IPS-18a (cell line): ENCODE measurements around the gene XBP1.
"Not testable (repeated sequence)": the region's sequence is repeated elsewhere in the genome, so short reads cannot be mapped to it uniquely, and the experiment has no call there.

ENCODE experiments used
- H3K27ac ChIP-seq: one replicate; pipeline ENCODE4 v1.5.1; 2013; ENCODE audit warnings: low read length
- H3K27me3 ChIP-seq: one replicate; pipeline ENCODE4 v1.6.1; 2013; ENCODE audit warnings: mild to moderate bottlenecking, low read length; ENCODE audit not compliant: control insufficient read depth, insufficient read depth
- H3K36me3 ChIP-seq: one replicate; pipeline ENCODE4 v1.6.1; 2013; ENCODE audit warnings: low read depth, low read length; ENCODE audit not compliant: control insufficient read depth
- H3K4me1 ChIP-seq: one replicate; pipeline ENCODE4 v1.6.1; 2013; ENCODE audit warnings: low read depth, low read length; ENCODE audit not compliant: control insufficient read depth
- H3K4me3 ChIP-seq: one replicate; pipeline ENCODE4 v1.5.1; 2013; ENCODE audit warnings: low read length
- H3K9ac ChIP-seq: one replicate; pipeline ENCODE4 v1.6.1; 2013; ENCODE audit warnings: mild to moderate bottlenecking, low read length, moderate library complexity
- H3K9me3 ChIP-seq: one replicate; pipeline ENCODE4 v1.6.1; 2013; ENCODE audit warnings: low read depth, low read length; ENCODE audit not compliant: control insufficient read depth

Gene XBP1

DNA sequence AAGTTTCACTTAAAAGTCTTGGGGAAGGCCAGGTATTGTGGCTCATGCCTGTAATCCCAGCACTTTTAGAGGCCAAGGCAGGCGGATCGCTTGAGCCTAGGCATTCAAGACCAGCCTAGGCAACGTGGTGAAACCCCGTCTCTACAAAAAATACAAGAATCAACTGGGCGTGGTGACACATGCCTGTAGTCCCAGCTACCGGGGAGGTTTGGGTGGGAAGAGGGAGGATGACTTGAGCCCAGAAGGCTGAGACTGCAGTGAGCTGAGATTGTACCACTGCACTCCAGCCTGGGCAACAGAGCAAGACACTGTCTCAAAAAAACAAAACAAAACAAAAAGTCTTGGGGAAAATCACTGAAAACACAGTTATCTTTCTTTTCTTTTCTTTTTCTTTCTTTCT is 15.4 kb upstream of the XBP1 start:
- Histone ChIP-seq H3K9ac (no peak overlapping the region), H3K4me3 (no peak overlapping the region), H3K27ac (no peak overlapping the region), H3K9me3 (no peaks in the 10 kb centered on the region), H3K27me3 (no peaks in the 10 kb centered on the region), H3K4me1 (no peaks in the 10 kb centered on the region), H3K36me3 (no peaks in the 10 kb centered on the region)

DNA sequence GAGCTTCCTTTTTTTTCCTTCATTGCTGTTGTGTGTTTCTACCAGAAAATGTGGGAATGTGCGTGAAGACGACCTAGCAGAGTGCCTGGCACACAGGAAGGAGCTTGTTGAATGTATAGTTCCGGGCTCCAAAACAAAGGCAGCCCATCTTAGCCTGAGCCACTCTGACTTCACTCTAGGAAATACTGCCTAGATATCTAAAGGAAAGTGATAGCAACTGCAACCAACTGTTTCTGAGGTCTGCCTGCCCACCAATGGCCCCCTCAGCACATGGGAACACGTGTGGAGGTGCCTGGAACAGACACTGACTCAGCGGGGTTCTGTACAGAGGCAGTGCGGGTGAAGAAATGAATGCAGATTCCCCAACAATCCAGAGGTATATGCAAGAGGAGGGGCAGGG is 14.7 kb upstream of the XBP1 start:
- no peak overlapping the region for H3K9ac ChIP-seq
- H3K4me1 ChIP-seq, result no peaks in the 10 kb centered on the region
- H3K27me3 ChIP-seq, result no peaks in the 10 kb centered on the region

DNA sequence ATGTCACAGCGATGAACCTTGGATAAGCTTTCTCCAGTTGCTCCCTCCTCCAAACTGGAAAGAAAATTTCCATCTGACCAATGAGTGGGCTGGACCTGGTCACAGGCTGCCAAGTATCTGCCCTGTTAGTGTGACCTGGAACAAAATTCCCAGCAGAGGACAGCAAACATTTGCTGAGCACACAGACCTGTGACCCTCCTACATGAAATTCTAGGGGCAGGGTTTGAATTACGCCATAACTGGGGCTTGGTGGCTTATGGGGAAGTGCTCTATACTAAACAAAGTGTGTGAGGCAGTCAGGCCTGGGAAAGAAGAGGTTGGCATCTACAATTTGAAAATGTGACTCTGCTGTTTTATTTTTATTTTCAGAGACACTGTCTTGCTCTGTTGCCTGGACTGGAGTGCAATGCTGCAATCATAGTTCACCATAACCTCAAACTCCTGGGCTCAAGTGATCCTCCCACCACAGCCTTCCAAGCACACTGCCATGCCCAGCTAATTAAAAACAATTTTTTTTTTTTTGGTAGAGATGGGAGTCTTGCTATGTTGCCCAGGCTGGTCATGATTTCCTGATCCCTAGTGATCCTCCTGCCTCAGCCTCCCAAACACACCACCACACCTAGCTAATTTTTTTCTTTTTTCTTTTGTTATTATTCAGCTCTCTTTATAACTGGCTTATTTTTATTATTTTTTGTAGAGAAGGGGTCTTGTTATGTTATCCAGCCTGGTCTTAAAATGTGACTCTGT is 13.6 kb upstream of the XBP1 start:
- no peak overlapping the region for H3K27ac ChIP-seq
- H3K36me3 ChIP-seq, result no peaks in the 10 kb centered on the region
- H3K4me3 ChIP-seq, result no peak overlapping the region
- no peak overlapping the region for H3K9ac ChIP-seq
- no peaks in the 10 kb centered on the region for H3K27me3 ChIP-seq
- no peaks in the 10 kb centered on the region for H3K4me1 ChIP-seq
- H3K9me3 ChIP-seq, result no peaks in the 10 kb centered on the region

More for the DNA sequence above, 14.7 kb upstream of the XBP1 start:
- Histone ChIP-seq H3K9me3 (no peaks in the 10 kb centered on the region), H3K4me3 (no peak overlapping the region), H3K36me3 (no peaks in the 10 kb centered on the region), H3K27ac (no peak overlapping the region)

DNA sequence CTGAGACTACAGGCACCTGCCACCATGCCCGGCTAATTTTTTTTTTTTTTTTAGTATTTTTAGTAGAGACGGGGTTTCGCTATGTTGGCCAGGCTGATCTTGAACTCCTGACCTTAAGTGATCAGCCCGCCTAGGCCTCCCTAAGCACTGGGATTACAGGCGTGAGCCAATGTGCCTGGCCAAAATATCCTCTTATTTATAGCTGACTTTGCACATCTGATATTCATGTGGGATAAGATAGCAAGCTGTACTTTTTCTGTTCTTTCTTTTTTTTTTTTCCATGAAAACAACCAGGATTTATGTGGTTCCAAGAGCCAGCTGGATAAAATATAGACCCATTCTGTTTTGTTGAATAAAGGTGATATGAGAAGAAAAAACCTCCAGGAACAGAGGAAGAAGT is 12.1 kb upstream of the XBP1 start:
- no peak overlapping the region for H3K27ac ChIP-seq
- H3K36me3 ChIP-seq, result no peaks in the 10 kb centered on the region
- H3K4me3 ChIP-seq, result no peak overlapping the region
- no peaks in the 10 kb centered on the region for H3K4me1 ChIP-seq
- no peak overlapping the region for H3K9ac ChIP-seq
- no peaks in the 10 kb centered on the region for H3K9me3 ChIP-seq
- H3K27me3 ChIP-seq, result no peaks in the 10 kb centered on the region

- Histone ChIP-seq H3K4me1 (no peaks in the 10 kb centered on the region), H3K9me3 (no peaks in the 10 kb centered on the region), H3K27me3 (no peaks in the 10 kb centered on the region), H3K27ac (no peak overlapping the region), H3K4me3 (no peak overlapping the region), H3K9ac (no peak overlapping the region), H3K36me3 (no peaks in the 10 kb centered on the region)
Measured at GRCh38 chr22:28810821-28811491, 10.6 kb upstream of the XBP1 start.

GRCh38 chr22:28808716-28809355 is 8.5 kb upstream of the XBP1 start:
- no peak overlapping the region for H3K4me3 ChIP-seq
- H3K27ac ChIP-seq, result no peak overlapping the region
- H3K9ac ChIP-seq, result no peak overlapping the region
- H3K27me3 ChIP-seq, result no peaks in the 10 kb centered on the region
- H3K4me1 ChIP-seq, result no peaks in the 10 kb centered on the region
- no peaks in the 10 kb centered on the region for H3K36me3 ChIP-seq
- no peaks in the 10 kb centered on the region for H3K9me3 ChIP-seq

DNA sequence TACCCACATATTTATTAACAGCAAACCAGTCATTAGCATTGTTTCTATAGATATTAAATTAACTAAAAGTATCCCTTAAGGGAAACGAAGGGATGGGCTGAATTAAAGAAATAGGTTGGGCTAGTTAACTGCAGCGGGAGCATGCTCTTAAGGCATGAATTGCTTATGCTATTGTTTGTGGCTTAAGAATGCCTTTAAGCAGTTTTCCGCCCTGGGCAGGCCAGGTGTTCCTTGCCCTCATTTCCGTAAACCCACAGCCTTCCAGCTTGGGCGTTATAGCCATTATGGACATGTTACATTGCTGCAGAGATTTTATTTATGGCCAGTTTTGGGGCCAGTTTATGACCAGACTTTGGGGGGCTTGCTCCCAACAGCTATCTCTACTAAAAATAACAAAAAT is 5.1 kb upstream of the XBP1 start:
- H3K4me1 ChIP-seq, H3K9me3 ChIP-seq, H3K36me3 ChIP-seq, H3K4me3 ChIP-seq, H3K27me3 ChIP-seq, H3K9ac ChIP-seq, H3K27ac ChIP-seq: not testable (repeated sequence)

GRCh38 chr22:28802595-28803123 is 2.3 kb upstream of the XBP1 start:
- no peak overlapping the region for H3K27ac ChIP-seq
- H3K9ac ChIP-seq, result peak overlapping the region; percentile 10

GRCh38 chr22:28801845-28802594 is 1.7 kb upstream of the XBP1 start:
- Histone ChIP-seq H3K9me3 (no peaks in the 10 kb centered on the region), H3K36me3 (peaks cover 9% of the 10 kb centered on the region), H3K9ac (peak overlapping the region; percentile 10), H3K27ac (no peak overlapping the region), H3K4me3 (no peak overlapping the region), H3K4me1 (peaks cover 11% of the 10 kb centered on the region), H3K27me3 (no peaks in the 10 kb centered on the region)

More at GRCh38 chr22:28802595-28803123, 2.3 kb upstream of the XBP1 start:
- H3K4me1 ChIP-seq, result peaks cover 11% of the 10 kb centered on the region
- H3K9me3 ChIP-seq, result no peaks in the 10 kb centered on the region
- peaks cover 4% of the 10 kb centered on the region for H3K36me3 ChIP-seq
- no peak overlapping the region for H3K4me3 ChIP-seq
- H3K27me3 ChIP-seq, result no peaks in the 10 kb centered on the region

- H3K4me3 ChIP-seq, result peak overlapping the region; percentile 85
- peaks cover 32% of the 10 kb centered on the region for H3K36me3 ChIP-seq
- no peaks in the 10 kb centered on the region for H3K9me3 ChIP-seq
- H3K27me3 ChIP-seq, result no peaks in the 10 kb centered on the region
- H3K9ac ChIP-seq, result peak overlapping the region; percentile 91
- H3K27ac ChIP-seq, result peak overlapping the region; percentile 36
- peaks cover 11% of the 10 kb centered on the region for H3K4me1 ChIP-seq
Measured at GRCh38 chr22:28799606-28800307, 612 bp downstream of the XBP1 start.
